Cardiac muscle cell (in vitro differentiated cells and primary cell): ENCODE data around the gene DZIP1L. TPM values are rescaled to one million over a fixed set of nuclear protein-coding genes. Genes with fewer than 3 reads are reported as not detected.

Experiments used
- DNase-seq, 2 donors: peaks; one replicate each; pipeline versions ENCODE4 v3.0.0 to v3.0.0-alpha.2; 2010 to 2017; ENCODE audit warnings: low read depth in 1 of 2, low spot score in 1 of 2
- H3K27ac ChIP-seq: fragments of 200-600 bp; sonication (generic); 2 replicates; pipeline ENCODE4 v1.5.1; 2016
- H3K27me3 ChIP-seq: fragments of 200-600 bp; sonication (generic); 2 replicates; pipeline ENCODE4 v1.6.0; 2016; ENCODE audit warnings: control low read depth
- H3K36me3 ChIP-seq: fragments of 200-600 bp; sonication (generic); 2 replicates; pipeline ENCODE4 v1.5.1; 2016; ENCODE audit warnings: control low read depth
- H3K4me1 ChIP-seq: fragments of 200-600 bp; sonication (generic); 2 replicates; pipeline ENCODE4 v1.8.1; 2017; ENCODE audit warnings: low read depth, mild to moderate bottlenecking, mixed run types
- H3K4me3 ChIP-seq: fragments of 200-600 bp; sonication (generic); 2 replicates; pipeline ENCODE4 v1.5.1; 2016; ENCODE audit warnings: mild to moderate bottlenecking
- H3K9me3 ChIP-seq: fragments of 200-600 bp; sonication (generic); 2 replicates; pipeline ENCODE4 v1.5.1; 2017; ENCODE audit warnings: low read depth, mild to moderate bottlenecking, control low read depth
- CTCF ChIP-seq: IDR thresholded peaks from 2 replicates; pipeline ENCODE4 v1.5.1; 2012; ENCODE audit warnings: low read depth, mild to moderate bottlenecking, low read length
- polyA plus RNA-seq: library from polyadenylated mRNA; unstranded; fragments of >200 nt; fragmentation: Nextera tagmentation; extraction: Ambion mirVana; gene quantifications from 2 replicates; pipeline ENCODE4 v1.2.1, GENCODE V29; 2016
- total RNA-seq: library from RNA; depleted of rRNA; stranded (reverse); fragments of >200 nt; gene quantifications from 2 replicates; pipeline ENCODE4 v1.2.3, GENCODE V29; 2016

Gene DZIP1L
- total and polyA plus RNA-seq, 2 experiments from 2014 or later: 19.4 to 81.3 TPM

- no peaks in the 10 kb centered on the region for H3K4me1 ChIP-seq
- no peaks in the 10 kb centered on the region for H3K36me3 ChIP-seq
- H3K27me3 ChIP-seq: no peaks in the 10 kb centered on the region
- H3K9me3 ChIP-seq: no peaks in the 10 kb centered on the region
- DNase-seq: no peak
- no peak overlapping the region for H3K4me3 ChIP-seq
- no peak for TF ChIP-seq CTCF
- no peak overlapping the region for H3K27ac ChIP-seq
These were observed 83.9 kb downstream of the DZIP1L start for GRCh38 chr3:138031536-138031935.

- Histone ChIP-seq H3K27me3 (no peaks in the 10 kb centered on the region), H3K4me1 (no peaks in the 10 kb centered on the region), H3K4me3 (no peak overlapping the region), H3K9me3 (no peaks in the 10 kb centered on the region), H3K27ac (no peak overlapping the region), H3K36me3 (no peaks in the 10 kb centered on the region)
- no peak for TF ChIP-seq CTCF
- no peak for DNase-seq
These were observed 84.6 kb downstream of the DZIP1L start for GRCh38 chr3:138030734-138031280.

- Histone ChIP-seq H3K27ac (no peak overlapping the region), H3K36me3 (no peaks in the 10 kb centered on the region), H3K9me3 (no peaks in the 10 kb centered on the region), H3K4me3 (no peak overlapping the region), H3K27me3 (no peaks in the 10 kb centered on the region), H3K4me1 (no peaks in the 10 kb centered on the region)
- DNase-seq: no peak
- no peak for TF ChIP-seq CTCF
These were observed 87.6 kb downstream of the DZIP1L start for GRCh38 chr3:138027821-138028220.

- Histone ChIP-seq H3K27me3 (no peaks in the 10 kb centered on the region), H3K36me3 (no peaks in the 10 kb centered on the region), H3K9me3 (no peaks in the 10 kb centered on the region), H3K27ac (no peak overlapping the region), H3K4me1 (no peaks in the 10 kb centered on the region), H3K4me3 (no peak overlapping the region)
- no peak for TF ChIP-seq CTCF
- DNase-seq: no peak
These were observed 89.9 kb downstream of the DZIP1L start for GRCh38 chr3:138025553-138025952.

- no peak for DNase-seq
- no peak for TF ChIP-seq CTCF
- Histone ChIP-seq H3K4me3 (no peak overlapping the region), H3K27ac (no peak overlapping the region), H3K4me1 (no peaks in the 10 kb centered on the region), H3K9me3 (no peaks in the 10 kb centered on the region), H3K27me3 (no peaks in the 10 kb centered on the region), H3K36me3 (no peaks in the 10 kb centered on the region)
These were observed 91.7 kb downstream of the DZIP1L start for GRCh38 chr3:138023754-138024153.
